ENCODE data around the gene NF1.

DNA sequence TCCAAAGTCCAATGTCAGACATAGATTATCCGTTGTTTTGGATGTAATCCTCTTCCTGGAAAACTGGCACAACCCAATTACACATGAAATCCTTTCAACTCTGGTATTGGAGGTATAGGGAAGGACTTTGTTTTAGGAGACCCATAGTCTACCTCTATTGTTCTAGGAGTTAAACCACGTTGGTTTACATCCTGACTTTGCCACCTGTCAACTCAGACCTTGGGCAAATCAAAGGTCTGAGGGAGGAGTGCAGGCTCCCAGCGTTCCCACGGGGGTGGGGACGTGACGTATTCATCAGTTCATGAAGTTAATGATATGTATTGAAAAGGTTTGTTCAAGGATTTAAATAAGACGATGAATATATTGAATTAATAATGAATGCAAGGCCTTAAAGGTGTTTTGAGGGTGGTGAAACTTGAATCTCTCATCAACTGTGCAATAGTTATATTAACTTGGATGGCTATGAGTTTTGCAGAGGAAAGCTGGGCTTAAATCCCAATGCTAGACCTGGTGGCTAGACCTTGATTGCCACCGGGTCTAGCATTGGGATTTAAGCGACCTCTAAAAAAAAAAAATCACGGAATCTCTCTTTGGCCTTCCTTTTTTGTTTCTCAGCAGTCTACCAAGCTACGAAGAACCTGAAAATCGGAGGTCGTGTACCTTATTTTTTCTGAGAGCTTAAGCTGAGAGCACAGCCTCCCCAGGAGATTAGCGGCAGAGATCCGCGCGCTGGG is 744 bp upstream of the NF1 start:
- no peak for TF ChIP-seq POLR2A (IDR thresholded peaks at IDR 0.05)
- TF ChIP-seq, protein P1, sequence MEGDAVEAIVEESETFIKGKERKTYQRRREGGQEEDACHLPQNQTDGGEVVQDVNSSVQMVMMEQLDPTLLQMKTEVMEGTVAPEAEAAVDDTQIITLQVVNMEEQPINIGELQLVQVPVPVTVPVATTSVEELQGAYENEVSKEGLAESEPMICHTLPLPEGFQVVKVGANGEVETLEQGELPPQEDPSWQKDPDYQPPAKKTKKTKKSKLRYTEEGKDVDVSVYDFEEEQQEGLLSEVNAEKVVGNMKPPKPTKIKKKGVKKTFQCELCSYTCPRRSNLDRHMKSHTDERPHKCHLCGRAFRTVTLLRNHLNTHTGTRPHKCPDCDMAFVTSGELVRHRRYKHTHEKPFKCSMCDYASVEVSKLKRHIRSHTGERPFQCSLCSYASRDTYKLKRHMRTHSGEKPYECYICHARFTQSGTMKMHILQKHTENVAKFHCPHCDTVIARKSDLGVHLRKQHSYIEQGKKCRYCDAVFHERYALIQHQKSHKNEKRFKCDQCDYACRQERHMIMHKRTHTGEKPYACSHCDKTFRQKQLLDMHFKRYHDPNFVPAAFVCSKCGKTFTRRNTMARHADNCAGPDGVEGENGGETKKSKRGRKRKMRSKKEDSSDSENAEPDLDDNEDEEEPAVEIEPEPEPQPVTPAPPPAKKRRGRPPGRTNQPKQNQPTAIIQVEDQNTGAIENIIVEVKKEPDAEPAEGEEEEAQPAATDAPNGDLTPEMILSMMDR (IDR thresholded peaks at IDR 0.05), result no peak
